Coronary artery (tissue), 2 donors: ENCODE data around the gene CMTM7.
A peak's percentile ranks its signal among the peaks of the same experiment; 100 is the strongest.

Experiments
- DNase-seq: peaks from one replicate; pipeline ENCODE4 v3.0.0-alpha.2; 2017; ENCODE audit warnings: low spot score
- H3K27ac ChIP-seq, 2 donors: fragments of 200-600 bp; sonication (generic); one replicate each; pipeline ENCODE4 v1.5.1; 2016 to 2019
- H3K4me3 ChIP-seq: fragments of 200-600 bp; sonication (generic); 2 replicates; pipeline ENCODE4 v1.5.1; 2016; ENCODE audit warnings: mild to moderate bottlenecking, moderate library complexity
- TF ChIP-seq, protein P1 (sequence below): fragments of 200-600 bp; sonication (generic); IDR thresholded peaks from one replicate; pipeline ENCODE4 v1.5.1; 2019; ENCODE audit warnings: antibody characterized with exemption

The CMTM7 gene

DNA sequence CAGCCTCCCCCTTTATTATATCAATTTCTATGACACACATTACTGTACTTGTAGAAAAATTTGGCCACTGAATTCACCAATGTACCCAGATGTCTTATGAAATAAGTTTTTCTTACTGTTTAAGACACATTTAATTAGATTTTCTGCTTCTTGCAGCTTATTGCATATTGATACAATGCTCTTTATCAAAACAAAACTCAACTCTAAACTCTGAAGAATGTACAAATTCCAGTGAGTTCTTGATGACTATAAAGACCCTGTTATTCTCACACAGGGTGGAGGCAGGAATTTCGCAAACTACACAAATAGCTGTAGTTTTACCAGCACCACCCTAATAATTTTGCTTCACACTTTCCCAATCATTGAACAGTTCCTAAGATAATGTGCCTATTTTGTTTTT lies 89.0 kb downstream of the CMTM7 start:
- TF ChIP-seq, protein P1, sequence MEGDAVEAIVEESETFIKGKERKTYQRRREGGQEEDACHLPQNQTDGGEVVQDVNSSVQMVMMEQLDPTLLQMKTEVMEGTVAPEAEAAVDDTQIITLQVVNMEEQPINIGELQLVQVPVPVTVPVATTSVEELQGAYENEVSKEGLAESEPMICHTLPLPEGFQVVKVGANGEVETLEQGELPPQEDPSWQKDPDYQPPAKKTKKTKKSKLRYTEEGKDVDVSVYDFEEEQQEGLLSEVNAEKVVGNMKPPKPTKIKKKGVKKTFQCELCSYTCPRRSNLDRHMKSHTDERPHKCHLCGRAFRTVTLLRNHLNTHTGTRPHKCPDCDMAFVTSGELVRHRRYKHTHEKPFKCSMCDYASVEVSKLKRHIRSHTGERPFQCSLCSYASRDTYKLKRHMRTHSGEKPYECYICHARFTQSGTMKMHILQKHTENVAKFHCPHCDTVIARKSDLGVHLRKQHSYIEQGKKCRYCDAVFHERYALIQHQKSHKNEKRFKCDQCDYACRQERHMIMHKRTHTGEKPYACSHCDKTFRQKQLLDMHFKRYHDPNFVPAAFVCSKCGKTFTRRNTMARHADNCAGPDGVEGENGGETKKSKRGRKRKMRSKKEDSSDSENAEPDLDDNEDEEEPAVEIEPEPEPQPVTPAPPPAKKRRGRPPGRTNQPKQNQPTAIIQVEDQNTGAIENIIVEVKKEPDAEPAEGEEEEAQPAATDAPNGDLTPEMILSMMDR, result no peak
- H3K4me3 ChIP-seq, result no peak overlapping the region
- no peak for DNase-seq
- peak overlapping the region in 1 of 2 donors; percentile 7 for H3K27ac ChIP-seq

DNA sequence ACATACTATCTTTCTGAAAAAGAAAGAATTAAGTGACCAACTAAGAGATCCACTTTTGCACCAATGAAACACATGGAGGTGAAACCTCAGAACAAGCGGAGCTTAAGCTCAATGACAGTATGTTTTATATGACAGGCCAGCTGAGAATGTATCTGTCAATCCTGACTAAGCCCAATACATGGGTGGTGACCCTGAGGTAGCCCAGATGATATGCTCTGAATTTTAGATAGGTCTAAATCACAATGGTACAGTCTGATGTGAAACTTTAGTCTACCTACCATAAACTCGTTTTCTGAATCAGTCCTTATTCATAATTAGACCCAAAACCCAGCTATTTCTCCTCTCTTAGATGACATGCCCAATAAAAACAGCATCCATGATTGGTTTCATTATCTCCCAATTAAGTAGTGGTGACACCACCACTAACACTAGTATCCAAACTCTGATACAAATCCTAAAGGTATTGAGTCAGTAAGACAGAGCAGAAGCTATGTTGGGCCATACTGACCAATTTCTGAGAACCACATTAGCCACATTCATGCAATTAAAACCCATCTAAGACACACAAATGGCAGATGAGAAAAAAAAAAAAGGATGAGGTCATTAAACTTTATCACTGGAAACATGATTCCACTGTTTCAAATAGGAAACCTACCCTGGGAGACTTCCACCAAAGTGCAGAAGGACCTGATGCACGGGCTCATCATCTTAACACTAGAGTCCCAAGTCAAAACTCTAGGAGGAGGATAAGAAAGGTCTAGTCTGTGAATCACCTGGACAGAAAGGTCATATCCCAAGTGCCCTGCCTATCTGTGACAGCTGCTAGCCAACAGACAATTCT lies 90.4 kb downstream of the CMTM7 start:
- no peak overlapping the region for H3K4me3 ChIP-seq
- TF ChIP-seq, protein P1, result no peak
- H3K27ac ChIP-seq, result no peak overlapping the region
- DNase-seq, result no peak

DNA sequence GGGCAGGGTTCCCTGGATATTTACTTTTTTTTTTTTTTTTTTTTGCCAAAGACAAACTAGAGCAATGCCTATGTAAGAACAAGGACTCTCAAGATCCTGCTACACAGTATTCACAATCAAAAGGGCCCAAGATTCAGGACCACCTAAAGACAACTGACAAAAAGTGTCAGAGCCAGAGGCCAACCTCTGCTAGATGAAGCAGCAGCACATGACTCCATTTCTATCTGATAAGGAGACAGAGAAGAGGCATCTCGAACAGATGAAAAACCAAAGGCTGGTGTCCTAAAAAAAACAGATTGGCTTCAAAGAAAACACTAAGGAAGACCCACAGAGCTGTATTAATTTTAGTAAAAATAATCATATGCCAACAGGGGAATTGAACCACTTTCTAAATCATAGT lies 91.0 kb downstream of the CMTM7 start:
- Histone ChIP-seq H3K4me3 (no peak overlapping the region), H3K27ac (no peak overlapping the region)
- DNase-seq, result no peak
- TF ChIP-seq, protein P1, result no peak

DNA sequence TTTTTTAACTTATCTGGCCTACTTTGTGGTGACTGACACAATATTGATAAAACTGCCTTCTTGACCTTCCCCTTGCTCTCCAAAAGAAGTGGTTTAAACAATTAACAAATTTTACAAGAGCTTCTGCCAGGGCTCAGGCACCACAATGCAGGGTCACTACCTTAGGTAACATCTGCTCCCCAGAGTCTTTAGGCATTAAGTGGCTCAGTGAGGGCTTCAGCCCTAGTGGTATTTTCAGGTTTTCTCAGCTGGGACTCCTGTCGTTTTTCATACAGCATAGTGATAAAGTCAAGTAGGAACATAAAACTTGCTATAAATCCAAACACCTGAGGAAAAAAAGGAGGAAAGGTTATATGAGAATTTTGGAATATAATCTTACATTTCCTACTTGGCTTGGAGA lies 92.1 kb downstream of the CMTM7 start:
- TF ChIP-seq, protein P1, result no peak
- Histone ChIP-seq H3K27ac (no peak overlapping the region), H3K4me3 (no peak overlapping the region)
- no peak for DNase-seq

- DNase-seq, result no peak
- Histone ChIP-seq H3K4me3 (no peak overlapping the region), H3K27ac (no peak overlapping the region)
- TF ChIP-seq, protein P1, result no peak
These were observed 92.8 kb downstream of the CMTM7 start for GRCh38 chr3:32484436-32484835.

- TF ChIP-seq, protein P1, result no peak
- Histone ChIP-seq H3K4me3 (no peak overlapping the region), H3K27ac (peak overlapping the region in 1 of 2 donors; percentile 46)
- no peak for DNase-seq
These were observed 96.3 kb downstream of the CMTM7 start for GRCh38 chr3:32487781-32488473.
